CD4-positive, alpha-beta T cell treated with Interleukin-17A for 4 hours (primary cell): ENCODE results near the gene TSEN2.

Experiments used
- DNase-seq: peaks from one replicate; pipeline ENCODE4 v3.0.0-alpha.2; 2020; ENCODE audit warnings: mixed read lengths

TSEN2 gene

DNA sequence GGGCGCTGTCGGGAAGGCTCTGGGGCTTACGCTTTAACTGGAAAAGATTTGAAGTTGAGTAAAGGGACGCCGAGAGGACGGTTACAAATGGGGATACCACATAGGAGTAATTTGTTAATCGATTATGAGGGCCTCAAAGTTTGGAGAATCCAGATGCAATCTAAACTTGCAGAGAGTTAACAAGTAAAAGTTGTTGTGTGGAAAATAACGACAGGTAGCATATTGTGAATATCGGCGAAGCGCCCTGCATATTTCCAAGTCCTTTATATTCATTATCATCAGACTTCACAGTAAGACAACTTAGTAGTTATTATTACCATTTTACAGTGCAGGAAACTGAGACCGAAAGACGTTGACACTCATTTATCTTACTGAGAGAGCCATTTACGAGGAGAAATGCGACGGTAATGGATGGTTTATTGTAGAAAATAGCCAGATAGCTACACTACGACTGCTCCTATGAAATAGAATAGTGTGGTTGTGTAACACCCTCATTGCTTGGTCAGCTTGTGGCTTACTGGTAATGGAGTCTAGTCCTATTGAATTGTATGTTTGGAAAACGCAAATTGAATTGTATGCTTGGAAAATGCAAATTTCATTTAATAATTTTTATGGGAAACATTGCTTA is 73.3 kb downstream of the TSEN2 start:
- DNase-seq: no peak

DNA sequence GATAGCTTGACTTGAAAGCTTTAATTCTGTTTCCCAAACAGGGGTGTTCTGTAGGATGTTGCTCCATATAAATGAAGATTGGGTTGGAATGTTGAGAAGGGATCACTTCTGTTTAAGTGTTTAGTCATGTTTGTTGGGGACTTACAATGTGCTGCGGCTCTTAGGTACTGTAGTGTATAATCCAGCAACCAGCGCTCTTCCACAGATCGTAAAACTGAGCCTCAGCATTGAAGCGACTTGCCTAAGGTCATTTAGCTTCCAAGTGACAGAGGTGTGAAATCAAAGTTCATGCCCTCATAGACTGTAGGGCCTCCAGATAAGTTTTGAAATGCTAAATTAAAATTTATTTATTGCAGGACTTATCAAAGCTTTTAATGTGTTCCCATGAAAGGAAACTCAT is 74.4 kb downstream of the TSEN2 start:
- DNase-seq: no peak

DNA sequence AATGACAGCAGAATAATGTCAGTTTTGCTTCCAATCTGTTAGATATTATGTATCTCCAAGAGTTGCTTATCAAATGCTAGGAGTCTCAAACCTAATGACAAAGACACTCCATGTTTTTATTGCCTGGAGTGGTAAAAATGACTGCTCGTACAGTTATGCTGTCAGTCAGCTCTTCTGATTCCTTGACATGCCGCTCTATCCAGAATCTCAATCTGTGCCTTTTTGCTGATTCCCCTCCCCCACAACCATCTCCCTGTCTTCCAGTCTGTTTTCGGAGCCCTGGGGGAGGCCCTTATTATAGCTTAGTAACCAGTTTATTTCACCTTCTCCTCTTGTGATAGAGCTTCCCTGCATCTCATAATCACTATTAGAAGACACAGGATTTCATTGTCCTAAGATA is 75.2 kb downstream of the TSEN2 start:
- no peak for DNase-seq

DNA sequence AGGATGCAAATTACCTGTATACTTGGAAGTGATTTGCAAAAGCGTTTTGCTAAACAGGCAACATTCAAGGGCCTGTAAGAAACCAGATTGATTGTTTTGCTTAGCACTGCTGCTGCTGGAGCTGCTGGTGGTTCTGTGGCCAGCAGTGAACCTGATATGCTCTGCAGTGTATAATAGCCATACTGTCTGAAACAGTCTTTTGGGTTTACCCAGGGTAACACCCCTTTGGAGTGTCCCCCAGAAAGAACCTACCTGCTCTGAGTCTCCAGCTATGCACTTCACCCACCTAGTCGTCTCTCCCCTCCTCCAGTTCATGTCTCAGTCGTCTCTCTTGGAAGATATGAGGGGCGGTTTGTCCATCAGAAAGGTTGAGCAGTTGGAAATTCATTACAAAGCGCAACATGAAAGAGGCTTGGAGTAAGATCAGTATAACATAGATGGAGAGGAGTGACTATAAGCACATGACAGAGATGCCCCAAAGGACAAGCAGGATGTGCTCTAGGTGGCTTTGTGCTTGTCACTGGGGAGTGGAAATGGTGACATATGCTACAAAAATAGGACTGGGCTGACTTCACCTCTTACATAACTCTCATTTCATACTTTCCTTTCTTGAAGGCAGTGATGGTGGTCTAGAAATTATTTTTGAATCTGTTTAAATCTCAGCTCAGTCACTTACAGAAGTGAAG is 76.4 kb downstream of the TSEN2 start:
- no peak for DNase-seq

DNA sequence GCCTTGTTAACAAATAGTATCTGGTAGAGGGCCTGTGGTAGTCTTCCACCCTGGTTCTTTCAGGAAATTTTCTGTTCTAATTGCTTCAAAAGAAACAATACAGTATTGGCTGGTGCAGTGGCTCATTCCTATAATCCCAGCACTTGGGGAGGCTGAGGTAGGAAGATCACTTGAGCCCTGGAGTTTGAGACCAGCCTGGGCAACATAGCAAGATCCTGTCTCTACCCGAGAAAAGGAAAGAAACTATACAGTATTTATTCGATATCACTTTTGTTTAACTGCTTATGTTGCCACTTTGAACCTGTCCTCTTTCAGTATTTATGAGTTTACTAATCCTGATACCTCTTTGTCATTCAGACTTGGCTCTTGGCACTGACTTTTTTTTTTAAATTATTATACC is 77.1 kb downstream of the TSEN2 start:
- no peak for DNase-seq

DNA sequence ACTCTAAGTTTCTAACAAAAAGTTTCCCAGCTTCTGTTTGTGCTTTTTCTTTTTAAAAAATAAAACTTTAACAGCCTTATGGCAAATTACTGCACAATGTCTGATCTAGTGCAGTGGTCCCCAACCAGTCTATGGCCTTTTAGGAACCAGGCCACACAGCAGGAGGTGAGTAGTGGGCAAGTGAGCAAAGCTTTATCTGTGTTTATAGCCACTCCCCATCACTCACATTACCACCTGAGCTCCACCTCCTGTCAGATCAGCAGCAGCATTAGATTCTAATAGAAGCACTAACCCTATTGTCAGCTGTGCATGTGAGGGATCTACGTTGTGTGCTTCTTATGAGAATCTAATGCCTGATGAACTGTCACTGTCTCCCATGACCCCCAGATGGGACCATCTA is 78.2 kb downstream of the TSEN2 start:
- DNase-seq: no peak

DNA sequence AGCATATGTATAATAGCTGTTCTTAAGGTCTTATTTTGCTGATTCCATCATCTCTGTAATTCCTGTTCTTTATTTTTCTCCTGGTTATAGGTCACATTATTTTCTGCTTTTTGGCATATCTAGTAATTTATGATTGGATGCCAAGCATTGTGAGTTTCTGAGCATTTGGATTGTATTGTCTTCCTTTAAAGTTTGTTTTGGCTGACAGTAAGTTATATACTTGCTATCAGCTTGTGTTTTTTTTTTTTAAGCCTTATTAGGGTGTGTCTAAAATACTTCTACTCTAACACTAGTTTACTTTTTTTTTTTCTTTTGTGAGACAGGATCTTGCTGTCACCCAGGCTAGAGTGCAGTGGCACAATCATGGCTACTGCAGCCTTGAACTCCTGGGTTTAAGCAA is 82.7 kb downstream of the TSEN2 start:
- DNase-seq: no peak

DNA sequence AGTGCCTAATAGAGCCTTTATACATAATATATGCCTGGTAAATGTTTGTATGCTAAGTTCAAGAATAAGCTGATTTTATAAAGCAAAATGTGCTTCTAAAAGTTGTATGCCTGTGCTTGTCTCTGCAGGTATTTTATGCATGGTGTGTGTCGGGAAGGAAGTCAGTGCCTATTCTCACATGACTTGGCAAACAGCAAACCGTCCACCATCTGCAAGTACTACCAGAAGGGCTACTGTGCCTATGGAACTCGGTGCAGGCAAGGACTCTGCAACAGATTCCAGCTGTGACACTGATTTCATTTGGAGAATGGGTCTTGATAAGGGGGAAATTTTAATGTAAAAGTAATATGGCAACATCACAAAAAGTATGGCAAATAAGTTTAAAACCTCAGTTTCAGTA is 84.5 kb downstream of the TSEN2 start:
- no peak for DNase-seq

DNA sequence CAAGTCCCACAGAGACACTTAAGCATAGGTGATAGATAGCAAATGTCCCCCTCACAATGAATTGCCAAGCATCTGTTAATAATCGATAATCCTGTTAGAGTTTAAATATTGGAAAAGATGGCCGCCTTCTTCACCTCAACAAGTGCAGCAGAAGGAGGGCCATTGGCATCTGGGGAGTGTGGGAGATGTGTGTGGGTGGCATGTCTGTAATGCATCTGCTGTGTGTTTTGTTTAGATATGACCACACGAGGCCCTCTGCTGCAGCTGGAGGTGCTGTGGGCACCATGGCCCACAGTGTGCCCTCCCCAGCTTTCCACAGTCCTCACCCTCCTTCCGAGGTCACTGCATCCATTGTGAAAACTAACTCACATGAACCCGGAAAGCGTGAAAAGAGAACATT is 85.6 kb downstream of the TSEN2 start:
- DNase-seq: no peak

DNA sequence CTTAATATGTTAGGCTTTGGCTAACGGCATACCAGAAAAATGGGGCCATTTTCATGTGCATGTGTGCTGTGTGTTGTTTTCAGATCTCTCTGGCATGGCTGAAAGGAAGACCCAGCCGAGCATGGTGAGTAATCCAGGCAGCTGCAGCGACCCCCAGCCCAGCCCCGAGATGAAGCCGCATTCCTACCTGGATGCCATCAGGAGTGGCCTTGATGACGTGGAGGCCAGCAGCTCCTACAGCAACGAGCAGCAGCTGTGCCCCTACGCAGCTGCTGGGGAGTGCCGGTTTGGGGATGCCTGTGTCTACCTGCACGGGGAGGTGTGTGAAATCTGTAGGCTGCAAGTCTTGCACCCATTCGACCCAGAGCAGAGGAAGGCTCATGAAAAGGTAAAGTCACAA is 87.7 kb downstream of the TSEN2 start:
- no peak for DNase-seq

DNA sequence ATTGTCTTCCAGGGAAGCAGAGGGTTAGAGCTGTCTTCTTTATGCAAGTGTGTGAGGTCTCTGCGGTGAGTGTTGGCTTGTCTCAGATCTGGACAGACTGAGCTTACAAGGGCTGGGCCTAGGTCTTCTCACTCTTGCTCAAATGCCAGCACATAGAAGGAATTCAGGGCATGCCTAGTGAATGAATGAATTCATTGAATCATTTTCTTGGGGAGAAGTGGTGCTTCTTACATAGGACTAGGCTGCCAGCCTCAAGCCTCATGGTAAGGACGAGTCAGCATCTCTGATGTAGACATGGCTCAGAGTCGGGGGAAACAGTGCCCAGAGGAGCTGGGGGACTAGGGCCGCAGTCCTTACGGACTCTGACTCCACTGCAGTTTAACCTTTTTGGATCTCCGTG is 89.9 kb downstream of the TSEN2 start:
- DNase-seq: no peak

DNA sequence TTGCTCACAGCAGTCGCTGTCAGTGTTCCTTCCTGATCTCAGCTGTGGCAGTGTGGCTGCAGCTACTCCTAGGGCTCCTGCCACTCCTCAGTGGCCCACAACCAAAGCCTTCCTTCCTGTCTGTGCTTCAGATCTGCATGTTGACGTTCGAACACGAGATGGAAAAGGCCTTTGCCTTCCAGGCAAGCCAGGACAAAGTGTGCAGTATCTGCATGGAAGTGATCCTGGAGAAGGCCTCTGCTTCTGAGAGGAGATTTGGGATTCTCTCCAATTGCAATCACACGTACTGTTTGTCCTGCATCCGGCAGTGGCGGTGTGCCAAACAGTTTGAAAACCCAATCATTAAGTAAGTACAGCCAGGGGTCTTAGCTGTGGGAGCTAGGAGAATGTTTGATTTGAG is 90.4 kb downstream of the TSEN2 start:
- DNase-seq: no peak

DNA sequence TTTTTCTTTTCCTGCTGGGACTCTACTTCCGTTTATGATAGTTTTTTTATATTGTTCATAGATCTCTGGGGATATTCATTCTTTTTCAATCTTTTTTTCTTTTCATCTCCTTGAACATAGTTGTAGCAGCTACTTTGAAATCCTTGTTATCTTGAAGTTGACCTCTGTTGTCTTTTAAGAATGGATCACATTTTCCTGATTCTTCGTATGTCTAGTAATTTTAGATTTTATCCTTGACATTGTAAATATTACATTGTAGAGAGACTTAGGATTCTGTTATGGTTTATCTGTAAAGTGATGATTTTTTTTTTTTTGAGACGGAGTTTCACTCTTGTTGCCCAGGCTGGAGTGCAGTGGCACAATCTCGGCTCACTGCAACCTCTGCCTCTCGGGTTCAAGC is 93.1 kb downstream of the TSEN2 start:
- DNase-seq: no peak

DNA sequence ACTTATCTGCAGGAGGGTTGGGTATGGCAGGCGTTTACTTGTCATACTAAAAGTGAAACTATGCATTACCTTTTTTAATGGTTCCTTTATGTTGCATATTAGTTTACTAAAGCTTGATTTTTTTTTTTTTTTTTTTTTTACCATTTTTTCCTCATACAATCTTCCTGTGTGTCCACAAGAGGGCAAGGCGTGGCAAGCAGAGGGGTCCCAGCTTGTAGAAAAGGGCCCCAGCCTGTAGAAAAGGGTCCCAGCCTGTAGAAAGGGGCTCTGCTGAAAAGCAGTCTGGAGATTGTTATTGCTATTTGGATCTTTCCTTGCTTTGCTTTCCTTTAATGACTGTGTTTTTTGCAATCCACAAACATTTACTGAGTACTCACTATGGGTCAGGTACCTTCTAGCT is 94.5 kb downstream of the TSEN2 start:
- DNase-seq: no peak

DNA sequence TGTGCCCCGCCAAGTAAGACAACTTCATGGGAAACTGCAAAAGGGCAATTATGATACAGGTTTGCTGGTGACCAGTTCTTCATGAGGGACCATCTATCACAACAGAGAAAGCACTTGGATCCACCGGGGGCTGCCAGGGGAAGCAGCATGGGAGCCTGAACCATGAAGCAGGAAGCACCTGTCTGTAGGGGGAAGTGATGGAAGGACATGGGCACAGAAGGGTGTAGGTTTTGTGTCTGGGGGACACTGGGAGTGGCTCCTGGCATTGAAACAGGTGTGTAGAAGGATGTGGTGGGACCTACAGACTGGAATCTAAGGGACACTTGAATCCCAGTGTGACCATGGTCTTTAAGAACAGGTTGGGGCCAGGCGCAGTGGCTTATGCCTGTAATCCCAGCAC is 95.2 kb downstream of the TSEN2 start:
- no peak for DNase-seq

DNA sequence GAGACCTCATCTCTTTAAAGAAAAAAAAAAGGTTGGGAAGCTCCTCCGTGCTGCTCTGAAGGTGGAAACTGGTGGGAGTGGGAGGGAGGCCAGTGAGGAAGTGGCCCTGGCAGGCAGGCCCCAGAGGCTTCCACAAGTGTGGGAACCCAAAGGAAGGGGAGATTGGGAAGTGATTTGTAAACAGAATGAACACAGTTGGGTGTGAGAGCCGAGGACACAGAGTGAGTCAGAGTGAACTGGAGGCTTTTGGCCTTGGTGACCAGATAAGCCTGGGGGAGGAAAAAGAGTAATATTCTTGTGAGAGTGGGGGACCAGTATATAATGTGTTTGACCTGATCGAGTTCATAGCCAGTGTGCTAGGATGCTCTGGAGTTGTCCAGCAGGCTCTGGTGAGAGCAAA is 95.6 kb downstream of the TSEN2 start:
- no peak for DNase-seq

DNA sequence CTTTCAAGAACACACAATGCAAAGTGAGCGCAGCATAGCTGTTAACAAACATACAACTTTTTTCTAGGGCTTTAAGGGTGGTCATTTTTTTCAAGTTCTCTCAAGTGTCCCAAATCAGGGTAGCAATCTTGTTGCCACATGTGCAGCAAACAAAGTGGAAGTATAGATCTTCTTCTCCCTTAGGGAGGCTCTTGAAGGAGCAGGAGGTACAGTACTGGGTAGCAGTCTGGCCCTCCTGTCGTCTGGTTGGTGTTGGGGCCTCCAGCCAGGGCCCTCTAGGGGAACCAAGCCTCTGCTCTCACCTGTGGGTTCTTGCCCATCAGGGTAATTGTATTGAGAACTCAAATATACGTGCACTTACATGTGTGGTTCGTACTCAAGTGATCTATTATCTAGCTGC is 98.5 kb downstream of the TSEN2 start:
- DNase-seq: no peak
